Measurements from ENCODE around the gene IQSEC1.
"Not testable (repeated sequence)": the region's sequence is repeated elsewhere in the genome, so short reads cannot be mapped to it uniquely, and the experiment has no call there.

The IQSEC1 gene

DNA sequence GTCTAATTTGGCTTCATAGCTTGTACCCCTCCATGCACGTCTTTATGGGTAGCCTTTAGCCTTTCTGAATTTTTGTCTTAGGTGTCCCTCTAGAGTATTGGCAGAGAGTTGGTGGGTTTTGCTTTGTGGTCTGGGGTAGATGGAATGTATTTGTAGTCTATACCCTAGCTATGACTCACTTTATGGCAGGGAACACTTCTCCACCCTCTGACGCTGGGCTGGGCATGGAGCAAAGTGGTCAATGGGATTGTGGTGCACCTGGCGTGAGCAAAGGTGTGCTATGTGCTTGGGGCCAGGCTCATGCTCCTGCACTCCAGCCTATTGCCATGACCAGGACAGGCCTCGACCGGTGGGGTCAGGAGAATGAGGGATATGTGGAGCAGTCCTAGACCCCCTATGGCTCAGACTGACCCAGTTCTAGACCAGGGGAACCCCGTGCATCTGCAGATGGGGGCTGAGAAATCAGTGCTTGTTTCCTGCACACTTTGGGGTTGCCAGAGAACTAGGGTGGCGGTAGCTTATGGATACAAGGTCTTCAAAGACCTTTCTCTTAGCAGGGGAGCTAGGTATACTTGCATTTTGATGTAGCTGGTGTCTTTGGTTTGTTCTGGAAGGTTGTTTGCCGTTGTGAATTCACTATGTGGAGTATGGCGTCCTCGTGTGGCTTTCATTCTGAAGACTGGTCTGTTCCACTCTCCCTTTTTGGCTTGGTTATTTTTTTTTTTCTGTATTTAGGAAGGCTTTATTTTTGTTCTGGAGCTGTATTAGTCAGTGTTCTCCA, 182.4 kb downstream of the IQSEC1 start:
- peaks cover 27% of the 10 kb centered on the region for H3K27me3 ChIP-seq (replicated peaks; ENCODE audit: control insufficient read depth, insufficient read depth, low read length)
- no peaks in the 10 kb centered on the region for H3K9me3 ChIP-seq (ENCODE audit: control insufficient read depth, low read length)
- no peaks in the 10 kb centered on the region for H3K36me3 ChIP-seq (ENCODE audit: control insufficient read depth, insufficient read depth, low read length, severe bottlenecking)

DNA sequence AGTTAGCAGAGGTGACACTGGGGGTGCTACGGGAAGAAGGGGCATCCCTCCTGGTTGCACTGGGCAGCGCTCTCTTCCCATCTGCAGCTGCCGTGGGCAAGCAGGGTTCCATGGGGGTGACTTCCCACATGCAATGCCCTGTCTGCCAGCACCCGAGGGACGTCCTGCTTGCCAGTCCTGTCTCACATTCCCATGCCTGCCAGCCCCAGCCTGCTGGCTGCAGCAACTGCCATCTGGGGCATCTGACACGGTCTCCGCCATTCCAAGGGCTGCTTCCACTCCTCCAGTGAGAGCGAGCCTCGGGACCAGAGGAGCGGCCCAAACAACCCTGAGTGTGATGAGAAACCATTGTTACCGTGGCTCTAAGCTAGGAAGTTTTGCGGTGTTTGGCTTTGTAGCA, 186.5 kb downstream of the IQSEC1 start:
- H3K9ac ChIP-seq (ENCODE audit: low read length), result no peak overlapping the region
- no peak overlapping the region for H3K4me3 ChIP-seq (ENCODE audit: low read length)
- H3K27me3 ChIP-seq (replicated peaks; ENCODE audit: control insufficient read depth, insufficient read depth, low read length), result peaks cover 54% of the 10 kb centered on the region
- H3K4me1 ChIP-seq (ENCODE audit: control insufficient read depth, insufficient read depth, low read length), result no peaks in the 10 kb centered on the region
- no peaks in the 10 kb centered on the region for H3K36me3 ChIP-seq (ENCODE audit: control insufficient read depth, insufficient read depth, low read length, severe bottlenecking)
- H3K9me3 ChIP-seq (ENCODE audit: control insufficient read depth, low read length), result no peaks in the 10 kb centered on the region
- DNase-seq (ENCODE audit: low read depth), result no peak

More for the DNA sequence above, 182.4 kb downstream of the IQSEC1 start:
- Histone ChIP-seq H3K9ac (ENCODE audit: low read length) (no peak overlapping the region), H3K4me3 (ENCODE audit: low read length) (no peak overlapping the region), H3K4me1 (ENCODE audit: control insufficient read depth, insufficient read depth, low read length) (peaks cover 13% of the 10 kb centered on the region)
- no peak for DNase-seq (ENCODE audit: low read depth)

DNA sequence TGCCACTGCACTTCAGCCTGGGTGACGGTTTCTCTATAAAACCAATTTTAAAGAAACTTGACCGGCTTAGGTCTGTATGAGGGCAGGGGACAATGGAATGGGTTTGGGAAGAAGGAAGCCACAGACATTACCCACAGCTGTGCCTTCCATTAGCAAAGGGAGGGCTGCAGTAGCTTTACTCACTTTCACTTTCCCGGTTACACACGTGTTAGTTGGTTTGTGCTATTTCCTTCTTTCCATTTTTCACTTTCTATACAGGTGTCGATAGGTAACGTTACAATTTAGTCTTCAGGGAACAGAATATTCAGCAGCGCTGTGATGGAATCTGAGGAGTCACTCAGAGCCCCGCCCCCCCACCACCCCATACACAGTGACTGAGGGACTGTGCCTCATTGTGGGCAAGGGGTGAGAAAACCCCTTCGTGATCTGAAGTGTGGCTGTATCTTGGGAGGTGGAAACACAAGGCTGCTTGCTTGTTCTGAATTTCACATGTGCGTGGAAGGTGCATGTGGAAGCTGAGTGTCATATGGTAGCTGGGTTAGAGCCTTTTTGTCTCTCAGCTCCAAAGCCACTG, 187.0 kb downstream of the IQSEC1 start:
- no peak for DNase-seq (ENCODE audit: low read depth)

DNA sequence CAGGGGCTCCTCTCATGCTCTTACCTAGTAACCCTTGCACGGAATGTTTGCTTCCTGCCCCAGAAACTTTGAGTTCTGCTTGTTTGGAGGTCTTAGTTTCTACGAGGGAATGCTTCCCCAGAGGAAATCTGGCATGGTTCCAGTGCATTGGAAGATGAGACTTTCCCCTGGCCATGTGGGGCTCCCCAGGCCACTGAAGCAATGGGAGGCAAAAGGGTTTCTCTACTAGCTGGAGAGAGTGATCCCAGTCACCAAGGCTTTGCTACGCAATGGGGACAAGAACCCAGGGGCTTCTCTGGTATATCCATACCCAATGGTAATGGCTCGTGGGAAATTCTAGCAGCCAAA, 187.7 kb downstream of the IQSEC1 start:
- no peaks in the 10 kb centered on the region for H3K9me3 ChIP-seq (ENCODE audit: control insufficient read depth, low read length)
- H3K9ac ChIP-seq (ENCODE audit: low read length), result no peak overlapping the region
- H3K4me3 ChIP-seq (ENCODE audit: low read length), result no peak overlapping the region
- H3K27me3 ChIP-seq (replicated peaks; ENCODE audit: control insufficient read depth, insufficient read depth, low read length), result peaks cover 54% of the 10 kb centered on the region
- no peak for DNase-seq (ENCODE audit: low read depth)
- no peaks in the 10 kb centered on the region for H3K4me1 ChIP-seq (ENCODE audit: control insufficient read depth, insufficient read depth, low read length)
- no peaks in the 10 kb centered on the region for H3K36me3 ChIP-seq (ENCODE audit: control insufficient read depth, insufficient read depth, low read length, severe bottlenecking)

More for the DNA sequence above, 187.0 kb downstream of the IQSEC1 start:
- no peaks in the 10 kb centered on the region for H3K4me1 ChIP-seq (ENCODE audit: control insufficient read depth, insufficient read depth, low read length)
- H3K9me3 ChIP-seq (ENCODE audit: control insufficient read depth, low read length), result no peaks in the 10 kb centered on the region
- no peaks in the 10 kb centered on the region for H3K36me3 ChIP-seq (ENCODE audit: control insufficient read depth, insufficient read depth, low read length, severe bottlenecking)
- H3K4me3 ChIP-seq (ENCODE audit: low read length), result no peak overlapping the region
- H3K27me3 ChIP-seq (replicated peaks; ENCODE audit: control insufficient read depth, insufficient read depth, low read length), result peaks cover 54% of the 10 kb centered on the region
- no peak overlapping the region for H3K9ac ChIP-seq (ENCODE audit: low read length)

DNA sequence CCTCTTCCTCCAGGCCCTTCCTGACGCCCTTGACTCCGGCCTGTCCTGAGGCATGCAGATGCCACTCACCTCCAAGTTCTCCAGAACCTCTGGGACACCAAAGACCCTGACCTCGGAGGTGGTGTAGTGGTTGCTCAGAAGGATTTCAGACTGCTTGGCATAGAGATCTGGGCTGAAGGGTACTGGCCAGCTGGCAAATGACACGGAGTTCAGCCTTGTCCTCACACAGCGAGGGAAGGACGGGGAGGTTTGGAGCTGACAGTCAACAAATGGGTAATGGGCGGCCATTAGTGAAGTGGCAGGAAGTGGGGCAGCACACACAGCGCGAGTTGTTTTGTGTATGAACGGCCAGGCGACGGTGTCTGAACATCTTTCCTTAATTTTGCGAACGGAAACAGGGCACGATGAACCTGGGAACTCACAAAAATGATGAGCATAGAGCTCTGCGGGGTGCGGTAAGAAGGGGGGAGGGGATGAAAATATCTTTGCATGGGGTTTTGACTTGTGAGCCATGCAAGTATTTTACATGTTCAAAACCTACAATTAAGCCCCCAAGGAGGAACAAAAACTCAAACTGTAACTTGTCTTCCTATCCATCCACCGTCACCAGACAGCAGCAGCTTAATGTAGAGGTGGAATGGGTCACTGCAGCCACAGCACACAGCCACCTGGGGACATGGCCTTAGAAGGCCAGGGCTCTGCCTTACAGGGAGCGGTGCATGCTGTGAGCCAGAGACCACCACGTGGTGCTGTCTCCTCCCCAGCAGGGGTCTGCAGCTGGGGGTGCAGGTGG, 188.2 kb downstream of the IQSEC1 start:
- H3K27me3 ChIP-seq (replicated peaks; ENCODE audit: control insufficient read depth, insufficient read depth, low read length), result peaks cover 49% of the 10 kb centered on the region
- no peak for DNase-seq (ENCODE audit: low read depth)
- H3K4me1 ChIP-seq (ENCODE audit: control insufficient read depth, insufficient read depth, low read length), result no peaks in the 10 kb centered on the region
- H3K9me3 ChIP-seq (ENCODE audit: control insufficient read depth, low read length), result no peaks in the 10 kb centered on the region
- H3K9ac ChIP-seq (ENCODE audit: low read length), result no peak overlapping the region
- H3K4me3 ChIP-seq (ENCODE audit: low read length), result no peak overlapping the region
- H3K36me3 ChIP-seq (ENCODE audit: control insufficient read depth, insufficient read depth, low read length, severe bottlenecking), result no peaks in the 10 kb centered on the region

DNA sequence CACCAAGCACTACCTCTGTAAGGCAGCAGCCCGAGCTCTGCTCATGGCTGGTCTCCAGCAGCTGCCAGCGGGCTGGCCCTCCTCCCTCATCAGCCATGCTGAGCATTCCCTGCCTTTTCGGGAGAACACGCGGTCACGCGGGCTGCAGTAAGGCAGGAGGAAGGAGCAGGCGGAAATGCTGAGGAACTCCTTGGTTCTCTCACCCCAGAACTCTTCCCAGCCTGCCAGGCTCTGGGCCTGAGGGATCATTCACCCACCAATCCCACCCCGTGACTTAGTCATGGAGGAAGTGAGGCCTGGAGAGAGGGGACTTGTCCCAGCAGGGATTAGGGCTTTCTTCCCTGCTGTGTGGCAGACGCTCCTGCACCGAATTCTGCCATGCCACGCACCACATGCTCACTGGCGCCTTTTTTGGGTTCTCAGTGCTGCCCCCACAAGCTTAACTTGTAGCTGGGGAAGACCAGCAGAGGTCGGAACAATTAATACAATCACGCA, 189.0 kb downstream of the IQSEC1 start:
- Histone ChIP-seq H3K4me1 (ENCODE audit: control insufficient read depth, insufficient read depth, low read length) (no peaks in the 10 kb centered on the region), H3K9ac (ENCODE audit: low read length) (no peak overlapping the region), H3K36me3 (ENCODE audit: control insufficient read depth, insufficient read depth, low read length, severe bottlenecking) (no peaks in the 10 kb centered on the region), H3K4me3 (ENCODE audit: low read length) (no peak overlapping the region), H3K27me3 (replicated peaks; ENCODE audit: control insufficient read depth, insufficient read depth, low read length) (peaks cover 47% of the 10 kb centered on the region), H3K9me3 (ENCODE audit: control insufficient read depth, low read length) (no peaks in the 10 kb centered on the region)
- peak; percentile 41 for DNase-seq (ENCODE audit: low read depth)

DNA sequence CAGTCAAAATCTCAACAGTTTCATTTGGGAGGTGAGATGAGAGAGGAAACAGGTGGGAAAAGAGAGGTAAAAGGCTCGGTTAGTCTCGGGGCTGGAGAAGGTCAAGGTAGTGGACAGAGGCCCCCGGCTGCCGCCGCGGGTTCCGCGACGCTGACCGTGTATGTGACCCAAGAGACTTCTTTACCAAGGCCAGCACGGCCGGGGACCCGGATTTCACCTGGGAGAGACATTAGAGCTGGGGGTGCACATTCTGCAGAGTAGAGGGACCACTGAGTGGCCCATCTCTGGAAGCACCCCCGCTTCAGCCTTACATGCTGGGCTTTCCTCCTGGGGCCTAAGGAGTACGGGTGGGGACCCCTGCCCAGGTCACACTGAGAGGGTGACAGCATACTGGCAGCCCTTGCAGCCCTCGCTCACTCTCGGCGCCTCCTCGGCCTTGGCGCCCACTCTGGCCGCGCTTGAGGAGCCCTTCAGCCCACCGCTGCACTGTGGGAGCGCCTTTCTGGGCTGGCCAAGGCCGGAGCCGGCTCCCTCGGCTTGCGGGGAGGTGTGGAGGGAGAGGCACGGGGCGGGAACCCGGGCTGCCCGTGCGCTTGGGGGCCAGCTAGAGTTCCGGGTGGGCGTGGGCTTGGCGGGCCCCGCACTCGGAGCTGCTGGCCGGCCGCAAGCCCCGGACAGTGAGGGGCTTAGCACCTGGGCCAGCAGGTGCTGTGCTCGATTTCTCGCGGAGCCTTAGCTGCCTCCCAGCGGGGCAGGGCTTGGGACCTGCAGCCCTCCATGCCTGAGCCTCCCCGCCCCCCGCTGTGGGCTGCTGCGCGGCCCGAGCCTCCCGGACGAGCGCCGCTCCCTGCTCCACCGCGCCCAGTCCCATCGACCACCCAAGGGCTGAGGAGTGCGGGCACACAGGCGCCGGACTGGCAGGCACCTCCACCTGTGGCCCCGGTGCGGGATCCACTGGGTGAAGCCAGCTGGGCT, 190.6 kb downstream of the IQSEC1 start:
- Histone ChIP-seq H3K36me3 (ENCODE audit: control insufficient read depth, insufficient read depth, low read length, severe bottlenecking) (no peaks in the 10 kb centered on the region), H3K4me3 (ENCODE audit: low read length) (no peak overlapping the region), H3K9ac (ENCODE audit: low read length) (no peak overlapping the region), H3K27me3 (replicated peaks; ENCODE audit: control insufficient read depth, insufficient read depth, low read length) (peaks cover 40% of the 10 kb centered on the region), H3K9me3 (ENCODE audit: control insufficient read depth, low read length) (no peaks in the 10 kb centered on the region), H3K4me1 (ENCODE audit: control insufficient read depth, insufficient read depth, low read length) (no peaks in the 10 kb centered on the region)
- DNase-seq (ENCODE audit: low read depth), result no peak

DNA sequence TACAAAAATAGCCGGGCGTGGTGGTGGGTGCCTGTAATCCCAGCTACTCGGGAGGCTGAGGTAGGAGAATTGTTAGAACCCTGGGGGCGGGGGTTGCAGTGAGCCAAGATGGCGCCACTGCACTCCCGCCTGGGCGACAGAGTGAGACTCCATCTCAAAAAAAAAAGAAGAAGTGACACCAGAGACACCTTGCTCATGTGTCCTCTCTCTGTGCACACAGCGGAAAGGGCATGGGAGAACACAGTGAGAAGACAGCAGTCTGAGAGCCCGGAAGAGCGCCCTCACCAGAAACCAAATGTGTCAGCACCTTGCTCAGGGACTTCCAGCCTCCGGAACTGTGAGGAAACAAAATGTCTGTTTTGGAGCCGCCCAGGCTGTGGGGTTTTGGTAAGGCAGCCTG, 191.4 kb downstream of the IQSEC1 start:
- H3K27me3 ChIP-seq (replicated peaks; ENCODE audit: control insufficient read depth, insufficient read depth, low read length), result peaks cover 37% of the 10 kb centered on the region
- H3K4me3 ChIP-seq (ENCODE audit: low read length); H3K9ac ChIP-seq (ENCODE audit: low read length); H3K4me1 ChIP-seq (ENCODE audit: control insufficient read depth, insufficient read depth, low read length); H3K36me3 ChIP-seq (ENCODE audit: control insufficient read depth, insufficient read depth, low read length, severe bottlenecking); H3K9me3 ChIP-seq (ENCODE audit: control insufficient read depth, low read length); DNase-seq (ENCODE audit: low read depth): not testable (repeated sequence)

DNA sequence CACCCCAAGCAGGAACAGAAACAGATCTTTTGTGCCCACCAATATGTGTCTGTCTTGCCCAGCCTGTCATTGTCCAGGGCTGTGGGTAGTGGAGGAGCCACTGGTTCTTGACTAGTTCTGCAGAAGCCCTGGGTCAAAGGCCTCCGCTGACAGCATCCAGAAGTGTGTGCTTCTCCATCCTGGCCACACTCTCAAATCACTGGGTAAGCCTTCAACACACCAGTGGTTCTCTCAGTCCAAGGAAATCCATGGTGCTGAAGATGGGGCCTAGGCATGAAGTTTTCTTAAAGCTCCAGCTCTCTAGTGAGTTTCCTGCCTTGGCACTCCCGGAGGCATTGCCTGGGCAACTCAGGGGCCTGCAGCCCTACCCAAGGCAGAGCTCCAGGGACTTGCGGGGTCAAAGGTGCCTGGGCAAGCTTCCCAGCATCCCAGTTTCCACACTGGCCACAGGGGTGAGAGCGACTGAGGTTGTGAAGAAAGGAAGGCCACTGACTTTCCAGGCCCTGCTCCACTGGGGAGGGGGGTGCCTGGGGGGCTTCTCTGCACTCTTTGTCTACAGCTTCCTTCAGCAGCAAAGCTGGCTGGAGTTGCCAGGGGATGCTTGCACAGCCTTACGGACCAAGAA, 193.9 kb downstream of the IQSEC1 start:
- no peaks in the 10 kb centered on the region for H3K4me1 ChIP-seq (ENCODE audit: control insufficient read depth, insufficient read depth, low read length)
- H3K4me3 ChIP-seq (ENCODE audit: low read length), result no peak overlapping the region
- peaks cover 22% of the 10 kb centered on the region for H3K27me3 ChIP-seq (replicated peaks; ENCODE audit: control insufficient read depth, insufficient read depth, low read length)
- H3K9ac ChIP-seq (ENCODE audit: low read length), result no peak overlapping the region
- H3K36me3 ChIP-seq (ENCODE audit: control insufficient read depth, insufficient read depth, low read length, severe bottlenecking), result no peaks in the 10 kb centered on the region
- DNase-seq (ENCODE audit: low read depth), result no peak
- no peaks in the 10 kb centered on the region for H3K9me3 ChIP-seq (ENCODE audit: control insufficient read depth, low read length)

DNA sequence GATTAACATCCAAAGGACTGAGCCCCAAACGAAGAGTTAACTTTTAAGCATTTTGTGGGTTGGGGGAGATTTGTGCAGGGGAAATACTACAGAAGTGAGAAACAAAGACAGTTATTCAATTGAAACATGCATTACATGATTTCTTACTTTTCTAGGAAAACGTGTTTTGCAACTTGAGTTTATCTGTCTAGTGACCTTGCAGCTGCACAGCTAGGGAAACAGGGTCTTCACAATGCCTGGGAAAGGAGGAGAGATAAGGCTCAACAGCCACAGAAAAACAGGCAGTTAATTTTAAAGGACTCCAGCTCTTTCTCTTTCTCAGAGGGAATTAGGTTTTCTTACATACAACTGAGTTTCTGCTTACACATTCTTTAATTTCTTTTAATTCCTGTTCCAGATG, 194.5 kb downstream of the IQSEC1 start:
- not testable (repeated sequence) for DNase-seq (ENCODE audit: low read depth); H3K4me1 ChIP-seq (ENCODE audit: control insufficient read depth, insufficient read depth, low read length); H3K36me3 ChIP-seq (ENCODE audit: control insufficient read depth, insufficient read depth, low read length, severe bottlenecking); H3K9ac ChIP-seq (ENCODE audit: low read length); H3K4me3 ChIP-seq (ENCODE audit: low read length); H3K9me3 ChIP-seq (ENCODE audit: control insufficient read depth, low read length)
- peaks cover 21% of the 10 kb centered on the region for H3K27me3 ChIP-seq (replicated peaks; ENCODE audit: control insufficient read depth, insufficient read depth, low read length)
